OCI-LY7 (cell line): Measurements from ENCODE around the gene POP4. TPM values are rescaled to one million over a fixed set of nuclear protein-coding genes. Genes with fewer than 3 reads are reported as not detected.

ENCODE experiments used
- BruUV-seq: library from RNA; stranded (reverse); fragments of 400-500 nt; replicated peaks from 2 replicates; lab custom pipeline; 2021; lab: Mats Ljungman, UMichigan
- CTCF ChIA-PET: fragments of 300-600 bp; sonication (Branson Sonifier 250); formaldehyde crosslinking; loops from one replicate; lab custom pipeline; 2022; ENCODE audit warnings: antibody characterized with exemption; ENCODE audit not compliant: unreplicated experiment; lab: Charles Lee
- POLR2A ChIA-PET: fragments of 300-600 bp; sonication (Branson Sonifier 250); formaldehyde crosslinking; loops from one replicate; lab custom pipeline; 2022; ENCODE audit warnings: antibody characterized with exemption; lab: Charles Lee
- DNase-seq: peaks from one replicate; pipeline ENCODE4 v3.0.0-alpha.2; 2015; ENCODE audit warnings: low spot score
- H2AFZ ChIP-seq: fragments of 200-600 bp; sonication (generic), shearing (Covaris generic); 2 replicates; pipeline ENCODE4 v1.6.1; 2014; ENCODE audit warnings: mild to moderate bottlenecking, antibody characterized with exemption, low read length, moderate library complexity
- H3K27ac ChIP-seq: fragments of 200-600 bp; sonication (generic); 2 replicates; pipeline ENCODE4 v1.5.1; 2014; ENCODE audit warnings: mixed run types, low read depth, mild to moderate bottlenecking, moderate library complexity, low read length, inconsistent platforms; ENCODE audit not compliant: poor library complexity, severe bottlenecking
- H3K36me3 ChIP-seq: fragments of 200-600 bp; sonication (generic); 2 replicates; pipeline ENCODE4 v1.6.1; 2014; ENCODE audit warnings: mild to moderate bottlenecking, antibody characterized with exemption, low read length, moderate library complexity, mixed read lengths; ENCODE audit not compliant: insufficient read depth
- H3K4me1 ChIP-seq: fragments of 200-600 bp; sonication (generic); 2 replicates; pipeline ENCODE4 v1.5.1; 2014; ENCODE audit warnings: mild to moderate bottlenecking, low read length; ENCODE audit not compliant: insufficient read depth, poor library complexity, severe bottlenecking
- H3K4me2 ChIP-seq: fragments of 200-600 bp; sonication (generic); 2 replicates; pipeline ENCODE4 v1.6.1; 2014; ENCODE audit warnings: mild to moderate bottlenecking, low read length
- H3K4me3 ChIP-seq: fragments of 200-600 bp; sonication (generic); 2 replicates; pipeline ENCODE4 v1.5.1; 2014; ENCODE audit warnings: mild to moderate bottlenecking, low read depth, low read length; ENCODE audit not compliant: poor library complexity, severe bottlenecking
- H3K79me2 ChIP-seq: fragments of 200-600 bp; sonication (generic); 2 replicates; pipeline ENCODE4 v1.6.1; 2016; ENCODE audit warnings: low read depth, mild to moderate bottlenecking, low read length, moderate library complexity, mixed read lengths; ENCODE audit not compliant: insufficient read depth
- H3K9me2 ChIP-seq: fragments of 200-600 bp; sonication (generic); 2 replicates; pipeline ENCODE4 v1.6.1; 2016; ENCODE audit warnings: mild to moderate bottlenecking, low read length, mixed read lengths; ENCODE audit not compliant: insufficient read depth
- H3K9me3 ChIP-seq: fragments of 200-600 bp; sonication (generic); 2 replicates; pipeline ENCODE4 v1.6.1; 2014; ENCODE audit warnings: mild to moderate bottlenecking, mixed run types, low read length, mixed read lengths
- H4K20me1 ChIP-seq: fragments of 200-600 bp; sonication (generic); 2 replicates; pipeline ENCODE4 v1.6.1; 2014; ENCODE audit warnings: mild to moderate bottlenecking, antibody characterized with exemption, low read length, moderate library complexity, mixed read lengths; ENCODE audit not compliant: insufficient read depth
- EZH2phosphoT487 ChIP-seq: fragments of 200-600 bp; sonication (generic); IDR thresholded peaks from 2 replicates; pipeline ENCODE4 v1.6.1; 2018; ENCODE audit warnings: low read depth, borderline replicate concordance, mild to moderate bottlenecking, mixed run types, antibody characterized with exemption, low read length, moderate library complexity, mixed read lengths
- intact Hi-C: fragments of 100-400 bp; cut with micrococcal nuclease; formaldehyde crosslinking; loops from one replicate; pipeline ENCODE4 v1.10.0; 2022; ENCODE audit not compliant: unreplicated experiment
- total RNA-seq, 2 experiments: library from RNA; depleted of rRNA in 1 of 2; stranded (reverse); fragments of >200 nt in 1 of 2; shearing (Covaris generic) in 1 of 2; gene quantifications; 2 replicates each; pipeline ENCODE4 v1.2.3, GENCODE V29; 2014 to 2022
- TF ChIP-seq, protein P1 (sequence below): fragments of 200-600 bp; sonication (generic); conservative IDR thresholded peaks from 2 replicates; pipeline ENCODE4 v1.5.1; 2014; ENCODE audit warnings: mild to moderate bottlenecking, antibody characterized with exemption, low read length, moderate library complexity, mixed read lengths

Gene POP4
- total RNA-seq, 2 experiments from 2014 or later = 83.5 to 105 TPM

DNA sequence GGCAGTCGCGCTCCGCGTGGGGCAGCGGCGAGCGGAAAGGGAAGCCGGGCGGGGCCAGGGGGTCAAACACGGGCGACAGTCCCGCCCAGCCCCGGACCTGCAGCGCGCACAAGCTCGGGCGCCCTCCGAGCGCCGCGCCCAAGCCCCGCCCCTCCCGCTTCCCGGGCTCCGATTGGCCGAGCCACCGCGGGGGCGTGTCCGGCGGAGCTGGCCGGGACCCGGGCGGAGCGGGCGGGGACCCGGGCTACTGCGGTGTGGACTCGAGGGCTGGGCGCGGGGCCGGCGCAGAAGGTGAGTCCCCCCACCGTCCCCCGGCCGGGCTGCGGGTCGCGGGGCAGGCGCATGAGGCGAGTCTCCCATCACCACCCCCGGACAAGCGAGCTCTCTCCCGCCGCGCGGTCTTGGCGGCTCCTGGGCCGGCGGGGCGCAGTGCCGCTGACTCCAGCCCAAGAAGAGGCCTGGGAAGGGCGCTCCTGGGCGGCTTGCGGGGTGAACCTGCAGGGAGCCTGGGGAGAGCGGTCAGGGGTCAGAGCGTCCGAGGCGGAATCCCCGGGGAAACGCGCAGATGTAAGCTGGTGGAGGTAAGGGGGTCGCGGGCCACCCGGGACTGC, 59.2 kb downstream of the POP4 start, which contains the start of gene PLEKHF1:
Gene PLEKHF1, plus strand, starts transcription at position 247 of the 611 bp plus-strand sequence. CDS start 8,379 bp downstream, outside the sequence.
- no peaks in the 10 kb centered on the region for H3K79me2 ChIP-seq
- DNase-seq = peak; percentile 88
- no TSS peak for BruUV-seq
- H4K20me1 ChIP-seq = no peaks in the 10 kb centered on the region
- peak within 1 kb of the TSS; percentile 90 for H2AFZ ChIP-seq
- H3K4me1 ChIP-seq = peaks cover 30% of the 10 kb centered on the region
- TF ChIP-seq EZH2phosphoT487 = no peak
- TF ChIP-seq, protein P1, sequence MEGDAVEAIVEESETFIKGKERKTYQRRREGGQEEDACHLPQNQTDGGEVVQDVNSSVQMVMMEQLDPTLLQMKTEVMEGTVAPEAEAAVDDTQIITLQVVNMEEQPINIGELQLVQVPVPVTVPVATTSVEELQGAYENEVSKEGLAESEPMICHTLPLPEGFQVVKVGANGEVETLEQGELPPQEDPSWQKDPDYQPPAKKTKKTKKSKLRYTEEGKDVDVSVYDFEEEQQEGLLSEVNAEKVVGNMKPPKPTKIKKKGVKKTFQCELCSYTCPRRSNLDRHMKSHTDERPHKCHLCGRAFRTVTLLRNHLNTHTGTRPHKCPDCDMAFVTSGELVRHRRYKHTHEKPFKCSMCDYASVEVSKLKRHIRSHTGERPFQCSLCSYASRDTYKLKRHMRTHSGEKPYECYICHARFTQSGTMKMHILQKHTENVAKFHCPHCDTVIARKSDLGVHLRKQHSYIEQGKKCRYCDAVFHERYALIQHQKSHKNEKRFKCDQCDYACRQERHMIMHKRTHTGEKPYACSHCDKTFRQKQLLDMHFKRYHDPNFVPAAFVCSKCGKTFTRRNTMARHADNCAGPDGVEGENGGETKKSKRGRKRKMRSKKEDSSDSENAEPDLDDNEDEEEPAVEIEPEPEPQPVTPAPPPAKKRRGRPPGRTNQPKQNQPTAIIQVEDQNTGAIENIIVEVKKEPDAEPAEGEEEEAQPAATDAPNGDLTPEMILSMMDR = no peak
- H3K4me3 ChIP-seq = peak within 1 kb of the TSS; percentile 86
- peak within 1 kb of the TSS; percentile 96 for H3K4me2 ChIP-seq
- no peaks in the 10 kb centered on the region for H3K9me3 ChIP-seq
- no peaks in the 10 kb centered on the region for H3K9me2 ChIP-seq
- POLR2A ChIA-PET = interaction anchor here (0.8 kb wide), 2 partner anchors 12 to 50 kb away, joined by 5 to 9 read pairs; no protein-coding TSS in a partner anchor
- intact Hi-C loops = loop anchor here (2.0 kb wide), 2 partner anchors 51 to 55 kb away; no protein-coding TSS in a partner anchor
- CTCF ChIA-PET = interaction anchor here (0.7 to 2.2 kb wide), 4 partner anchors 51 to 55 kb away, joined by 3 to 6 read pairs (median 3); no protein-coding TSS in a partner anchor
- no peak within 1 kb of the TSS for H3K27ac ChIP-seq
- H3K36me3 ChIP-seq = no peaks in the 10 kb centered on the region

DNA sequence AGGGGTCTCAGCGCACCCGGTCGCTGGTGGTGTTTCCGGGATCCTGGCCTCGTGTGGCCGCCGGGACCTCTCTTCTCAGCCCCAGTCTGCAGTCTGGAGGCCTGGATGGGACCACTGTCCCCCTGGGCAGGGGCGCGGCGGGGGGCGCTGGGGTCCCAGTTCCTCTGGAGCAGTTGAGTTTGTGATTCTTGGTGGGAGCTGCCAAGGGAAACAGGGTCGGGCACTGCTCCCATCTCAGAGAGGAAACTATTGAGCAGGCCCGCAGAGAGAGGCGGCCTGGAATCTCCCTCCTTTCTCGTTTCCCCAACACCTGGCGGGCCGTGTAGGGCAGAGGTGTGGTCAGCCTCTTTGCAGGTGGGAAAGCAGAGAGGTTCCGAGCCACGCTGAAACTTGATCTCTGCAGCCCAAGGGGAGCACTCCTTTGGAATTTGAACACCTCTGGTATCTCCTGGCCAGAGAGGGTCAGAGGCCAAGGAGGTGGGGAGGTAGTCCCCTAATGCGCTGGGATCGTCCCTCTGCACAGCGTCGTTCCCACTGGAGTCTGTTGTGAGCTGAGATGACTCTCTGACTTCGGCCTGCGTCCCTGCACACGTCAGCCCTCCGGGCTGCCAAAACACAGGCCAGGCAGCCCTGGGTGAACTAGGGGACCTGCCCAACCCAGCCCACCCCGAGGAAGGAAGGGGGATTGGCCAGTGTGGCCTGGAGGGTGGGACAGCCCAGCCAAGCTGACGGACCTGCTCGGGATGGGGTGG, 59.9 kb downstream of the POP4 start:
- ChIA-PET CTCF (interaction anchor here (0.6 to 2.2 kb wide), 3 partner anchors 50 to 455 kb away, joined by 3 to 6 read pairs (median 3); no protein-coding TSS in a partner anchor), POLR2A (interaction anchor here (0.8 kb wide), 2 partner anchors 12 to 51 kb away, joined by 5 to 9 read pairs; no protein-coding TSS in a partner anchor)
- no peaks in the 10 kb centered on the region for H3K9me3 ChIP-seq
- no peaks in the 10 kb centered on the region for H4K20me1 ChIP-seq
- intact Hi-C loops = loop anchor here (2.0 kb wide), 2 partner anchors 51 to 55 kb away; no protein-coding TSS in a partner anchor
- peak overlapping the region; percentile 96 for H3K4me2 ChIP-seq
- TF ChIP-seq EZH2phosphoT487 = no peak
- TF ChIP-seq, protein P1 = no peak
- no peaks in the 10 kb centered on the region for H3K36me3 ChIP-seq
- H3K9me2 ChIP-seq = no peaks in the 10 kb centered on the region
- no TSS peak for BruUV-seq
- peak overlapping the region; percentile 86 for H3K4me3 ChIP-seq
- peaks cover 30% of the 10 kb centered on the region for H3K4me1 ChIP-seq
- H3K27ac ChIP-seq = no peak overlapping the region
- no peaks in the 10 kb centered on the region for H3K79me2 ChIP-seq
- H2AFZ ChIP-seq = peak overlapping the region; percentile 90; the same call in 1 of the 2 replicates
- no peak for DNase-seq

Other genes with a start within 250 kb of the POP4 start
- not detected in 2 replicates for gene VSTM2B, start 80.3 kb upstream of the POP4 start, total RNA-seq (2014; rRNA removed; shearing (Covaris generic))
- gene VSTM2B, start 80.3 kb upstream of the POP4 start, total RNA-seq (2022) = not detected in 2 replicates
- gene PLEKHF1, start 59.2 kb downstream of the POP4 start, total RNA-seq (2014; rRNA removed; shearing (Covaris generic)) = 7.0 TPM in 2 replicates
- 4.5 and 5.0 TPM in 2 replicates for gene PLEKHF1, start 59.2 kb downstream of the POP4 start, total RNA-seq (2022)
- 11.9 and 12.5 TPM in 2 replicates for gene C19orf12, start 109.0 kb downstream of the POP4 start, total RNA-seq (2014; rRNA removed; shearing (Covaris generic))
- gene C19orf12, start 109.0 kb downstream of the POP4 start, total RNA-seq (2022) = 17.0 and 20.6 TPM in 2 replicates
- 13.4 and 23.2 TPM in 2 replicates for gene CCNE1, start 205.7 kb downstream of the POP4 start, total RNA-seq (2014; rRNA removed; shearing (Covaris generic))
- gene CCNE1, start 205.7 kb downstream of the POP4 start, total RNA-seq (2022) = 34.0 and 36.1 TPM in 2 replicates